Activated T-cell treated with anti-CD3 and anti-CD28 coated beads for 1 hour (primary cell): ENCODE data around the gene CYP2S1.
"Not testable (repeated sequence)": the region's sequence is repeated elsewhere in the genome, so short reads cannot be mapped to it uniquely, and the experiment has no call there.

Experiments
- DNase-seq: peaks from one replicate; pipeline ENCODE4 v3.0.0-alpha.2; 2020; ENCODE audit warnings: low read depth

CYP2S1 gene

DNA sequence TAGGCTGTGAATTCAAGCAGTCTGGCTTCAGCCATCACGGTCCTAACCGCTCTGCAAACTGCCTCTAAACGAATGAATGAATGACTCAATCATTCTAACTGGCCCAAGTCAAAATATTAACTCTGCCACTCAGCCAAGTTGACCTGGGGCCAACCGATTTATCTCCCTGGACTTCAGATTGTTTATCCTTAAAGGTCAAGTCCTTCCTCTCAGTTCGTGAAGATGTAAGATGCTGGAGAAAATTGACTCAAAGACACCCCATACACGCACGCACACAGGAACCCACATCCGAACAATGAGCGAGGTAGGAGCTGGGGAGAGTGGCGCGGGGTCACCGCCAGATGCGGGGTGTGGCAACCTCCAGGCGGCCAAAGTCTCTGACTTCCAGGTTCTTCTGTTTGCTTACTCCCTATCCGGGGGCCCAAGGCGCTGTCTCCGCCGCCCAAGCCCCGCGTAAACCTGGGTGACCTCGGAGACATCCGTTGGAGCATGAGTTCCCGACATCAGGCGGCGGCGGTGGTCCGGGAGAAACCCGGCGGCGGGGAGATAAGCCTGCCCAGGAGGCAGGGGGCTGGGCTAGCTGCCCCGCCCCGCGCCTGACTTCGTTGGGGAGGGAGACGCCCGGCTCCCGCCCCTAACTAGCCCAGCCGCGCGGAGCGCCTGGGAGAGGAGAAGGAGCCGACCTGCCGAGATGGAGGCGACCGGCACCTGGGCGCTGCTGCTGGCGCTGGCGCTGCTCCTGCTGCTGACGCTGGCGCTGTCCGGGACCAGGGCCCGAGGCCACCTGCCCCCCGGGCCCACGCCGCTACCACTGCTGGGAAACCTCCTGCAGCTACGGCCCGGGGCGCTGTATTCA, at the start of gene CYP2S1:
CYP2S1 (plus strand) TSS at position 646 of the 856 bp plus-strand sequence; CDS start at position 692, 46 bp downstream.
- DNase-seq: no peak

GRCh38 chr19:41144403-41144802, 48.6 kb upstream of the CYP2S1 start:
- DNase-seq: peak; percentile 88

GRCh38 chr19:41149831-41150230, 43.2 kb upstream of the CYP2S1 start:
- DNase-seq: no peak

DNA sequence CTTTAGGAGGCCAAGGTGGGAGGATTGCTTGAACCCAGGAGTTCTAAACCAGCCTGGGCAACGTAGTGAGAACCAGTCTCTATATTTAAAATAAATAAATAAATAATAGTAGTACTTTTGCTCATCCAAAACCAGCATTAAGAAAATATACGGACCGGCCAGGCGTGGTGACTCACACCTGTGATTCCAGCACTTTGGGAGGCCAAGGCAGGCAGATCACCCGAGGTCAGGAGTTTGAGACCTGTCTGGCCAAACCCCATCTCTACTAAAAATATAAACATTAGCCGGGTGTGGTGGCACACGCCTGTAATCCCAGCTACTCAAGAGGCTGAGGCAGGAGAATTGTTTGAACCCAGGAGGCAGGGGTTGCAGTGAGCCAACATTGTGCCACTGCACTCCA, 42.0 kb upstream of the CYP2S1 start:
- not testable (repeated sequence) for DNase-seq

DNA sequence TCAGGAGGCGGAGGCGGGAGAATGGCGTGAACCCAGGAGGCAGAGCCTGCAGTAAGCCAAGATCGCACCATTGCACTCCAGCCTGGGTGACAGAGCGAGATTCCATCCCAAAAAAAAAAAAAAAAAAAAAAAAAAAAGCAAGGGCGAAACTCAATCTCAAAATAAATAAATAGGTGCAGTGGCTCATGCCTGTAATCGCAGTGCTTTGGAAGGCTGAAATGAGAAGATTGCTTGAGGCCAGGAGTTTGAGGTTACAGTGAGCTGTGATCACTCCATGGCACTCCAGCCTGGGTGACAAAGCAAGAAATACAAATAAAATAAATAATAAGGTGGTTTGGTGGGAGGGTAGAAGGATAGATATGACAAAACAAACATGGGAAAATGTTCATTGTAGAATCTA, 39.0 kb upstream of the CYP2S1 start:
- no peak for DNase-seq

DNA sequence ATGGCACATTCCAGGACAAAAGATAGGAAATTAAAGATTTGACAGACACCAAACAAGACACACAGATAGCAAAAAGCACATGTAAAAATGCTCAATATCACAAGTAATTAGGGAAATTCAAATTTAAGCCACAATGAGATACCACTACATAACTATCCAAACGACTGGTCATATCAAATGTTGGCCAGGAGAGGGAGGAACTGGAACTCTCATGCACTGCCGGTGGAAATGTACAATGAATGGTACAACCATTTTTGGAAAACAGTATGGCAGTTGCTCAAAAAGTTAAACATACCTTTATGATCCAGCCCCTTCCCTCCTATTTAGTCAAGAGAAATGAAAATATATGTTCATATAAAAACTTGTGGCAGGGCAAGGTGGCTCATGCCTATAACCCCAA, 36.8 kb upstream of the CYP2S1 start:
- DNase-seq: no peak

GRCh38 chr19:41159881-41160280, 33.1 kb upstream of the CYP2S1 start:
- no peak for DNase-seq

- no peak for DNase-seq
These were observed 31.1 kb upstream of the CYP2S1 start for GRCh38 chr19:41161903-41162302.

GRCh38 chr19:41166944-41167804, 25.8 kb upstream of the CYP2S1 start:
- no peak for DNase-seq

GRCh38 chr19:41172297-41173164, 20.5 kb upstream of the CYP2S1 start:
- no peak for DNase-seq

DNA sequence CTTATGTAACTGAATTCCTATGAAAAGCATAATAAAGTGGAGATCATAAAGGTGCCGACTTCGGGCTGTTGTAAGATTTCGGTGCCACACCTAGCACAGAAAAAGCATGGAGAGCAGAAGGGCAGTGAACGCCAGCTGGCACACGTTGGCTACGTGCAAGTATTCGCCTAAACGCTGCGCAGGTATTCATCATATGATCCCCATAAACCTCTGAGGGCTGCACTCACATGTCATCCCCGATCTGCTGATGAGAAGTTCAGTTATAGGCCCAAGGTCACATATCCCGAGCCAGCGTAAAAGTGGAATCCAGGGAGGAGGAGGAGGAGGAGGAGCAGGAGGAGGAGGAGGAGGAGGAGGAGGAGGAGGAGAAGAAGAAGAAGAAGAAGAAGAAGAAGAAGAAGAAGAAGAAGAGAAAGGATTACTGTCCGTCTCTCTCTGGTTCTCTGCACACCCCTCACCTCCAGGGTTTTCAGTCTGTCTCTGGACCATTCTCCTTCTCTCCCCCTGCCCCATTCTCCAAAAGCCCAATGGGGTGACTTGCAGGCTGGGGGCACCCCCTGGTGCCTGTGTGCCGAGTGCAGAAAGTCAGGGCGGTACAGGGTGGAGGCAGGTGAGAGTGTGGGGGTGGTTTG, 18.6 kb upstream of the CYP2S1 start:
- no peak for DNase-seq

- DNase-seq: peak; percentile 22
These were observed 16.9 kb upstream of the CYP2S1 start for GRCh38 chr19:41175801-41176777.

- not testable (repeated sequence) for DNase-seq
These were observed 12.8 kb upstream of the CYP2S1 start for GRCh38 chr19:41180173-41180572.

GRCh38 chr19:41186971-41187883, 5.8 kb upstream of the CYP2S1 start:
- DNase-seq: no peak

GRCh38 chr19:41187884-41188279, 5.1 kb upstream of the CYP2S1 start:
- DNase-seq: no peak

DNA sequence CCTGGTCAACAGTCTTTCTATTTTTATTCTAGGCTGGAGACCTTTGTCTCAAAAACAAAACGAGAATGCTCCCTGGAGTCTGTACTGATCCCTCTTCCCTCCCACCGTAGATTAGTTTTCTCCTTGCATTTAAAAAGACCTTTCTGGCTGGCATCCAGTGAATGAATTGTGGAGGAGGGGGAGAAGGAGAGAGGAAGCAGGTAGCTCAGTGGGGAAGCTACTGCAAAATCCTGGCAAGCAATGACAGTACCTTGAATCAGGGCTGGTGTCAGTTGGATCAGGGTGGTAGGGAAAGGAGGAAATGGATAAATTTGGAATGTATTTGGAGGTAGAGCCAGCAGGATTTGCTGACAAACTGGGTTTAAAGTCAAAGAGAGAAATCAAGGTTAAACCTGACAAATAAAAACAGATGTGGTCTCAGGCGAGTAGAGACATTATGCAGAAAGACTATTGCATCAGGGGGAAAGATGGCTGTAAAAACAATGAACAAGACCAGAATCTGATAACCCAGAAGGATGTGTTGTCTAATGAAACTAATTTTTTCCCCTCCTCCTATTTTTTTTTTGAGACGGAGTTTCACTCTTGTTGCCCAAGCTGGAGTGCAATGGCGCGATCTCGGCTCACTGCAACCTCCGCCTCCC, 3.5 kb upstream of the CYP2S1 start:
- no peak for DNase-seq

DNA sequence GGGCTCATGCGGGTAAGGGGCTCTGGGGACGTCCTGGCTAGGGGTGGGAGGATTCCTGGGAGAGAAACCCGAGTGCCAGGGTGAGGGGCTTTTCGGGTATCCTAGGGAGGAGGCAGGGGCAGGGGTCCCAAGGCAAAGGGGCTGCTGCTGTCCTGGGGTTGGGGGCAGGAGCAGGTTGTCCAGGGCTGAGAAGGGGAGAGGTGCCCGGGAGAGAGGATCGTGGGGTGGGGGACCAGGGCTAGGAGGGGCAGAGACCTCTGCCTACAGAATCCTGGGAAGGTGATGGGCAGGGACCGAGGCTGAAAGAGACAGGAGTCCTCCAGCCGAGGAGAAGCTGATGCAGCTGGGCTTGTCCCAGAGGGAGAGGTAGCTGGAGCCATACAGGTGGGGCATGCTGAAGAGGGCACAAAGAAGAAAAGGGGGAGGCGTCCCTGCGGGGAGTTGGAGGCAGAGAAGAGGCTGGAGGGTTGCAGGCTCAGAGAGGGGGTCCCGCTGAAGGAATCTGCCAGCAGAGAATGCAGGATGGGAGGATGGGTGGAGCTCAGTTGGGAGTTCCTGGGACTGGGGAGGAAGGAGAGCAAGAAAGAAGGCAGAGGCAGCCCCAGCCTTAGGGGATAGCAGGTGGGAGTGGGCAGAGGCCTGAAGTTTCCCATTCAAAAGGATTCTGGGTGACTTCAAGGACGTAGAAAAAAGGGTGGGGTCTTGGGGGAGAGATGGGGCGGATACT, 574 bp downstream of the CYP2S1 start:
- no peak for DNase-seq

DNA sequence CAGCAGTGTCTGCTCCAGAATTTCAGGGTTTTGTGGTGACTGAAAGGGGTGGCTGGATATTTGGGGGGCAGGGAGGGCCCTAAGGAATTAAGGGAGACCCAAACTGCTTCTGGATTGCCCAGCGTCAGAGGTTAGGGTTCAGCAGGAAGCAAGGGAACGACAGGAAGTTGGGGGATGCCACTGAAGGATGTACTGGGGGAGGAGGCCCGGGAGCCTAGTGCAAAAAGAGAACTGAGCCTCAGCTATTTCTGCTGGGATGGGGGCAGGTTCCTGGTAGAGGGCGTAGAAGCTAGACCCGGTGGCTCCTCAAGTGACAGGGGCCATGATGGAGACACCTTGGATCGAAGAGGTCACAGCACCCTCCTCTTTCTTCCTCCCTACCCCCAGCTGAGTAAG, 1.1 kb downstream of the CYP2S1 start:
- DNase-seq: no peak
